Stimulated activated CD8-positive, alpha-beta memory T cell treated with anti-CD3 and anti-CD28 coated beads, Interleukin-4, amount 100 ng/mL, for 48 hours (primary cell): Measurements from ENCODE around the gene C20orf141.
"Not testable (repeated sequence)": the region's sequence is repeated elsewhere in the genome, so short reads cannot be mapped to it uniquely, and the experiment has no call there.

ENCODE experiments used
- DNase-seq: peaks from one replicate; pipeline ENCODE4 v3.0.0-alpha.2; 2020

The C20orf141 gene

GRCh38 chr20:2820896-2821869, 6.4 kb downstream of the C20orf141 start:
- no peak for DNase-seq

GRCh38 chr20:2822073-2822472, 7.3 kb downstream of the C20orf141 start:
- DNase-seq, result no peak

- DNase-seq, result no peak
These were observed 11.0 kb downstream of the C20orf141 start for GRCh38 chr20:2825761-2826160.

- no peak for DNase-seq
These were observed 11.9 kb downstream of the C20orf141 start for GRCh38 chr20:2826655-2827054.

- DNase-seq, result peak; percentile 10
These were observed 14.6 kb downstream of the C20orf141 start for GRCh38 chr20:2829376-2829775.

GRCh38 chr20:2831206-2831605, 16.4 kb downstream of the C20orf141 start:
- not testable (repeated sequence) for DNase-seq

- DNase-seq, result no peak
These were observed 19.0 kb downstream of the C20orf141 start for GRCh38 chr20:2833761-2834160.

- peak; percentile 14 for DNase-seq
These were observed 19.8 kb downstream of the C20orf141 start for GRCh38 chr20:2834401-2835110.

GRCh38 chr20:2835331-2835796, 20.6 kb downstream of the C20orf141 start:
- DNase-seq, result peak; percentile 1

- no peak for DNase-seq
These were observed 21.2 kb downstream of the C20orf141 start for GRCh38 chr20:2836035-2836434.

GRCh38 chr20:2837221-2837960, 22.6 kb downstream of the C20orf141 start:
- peak; percentile 10 for DNase-seq

GRCh38 chr20:2838170-2838797, 23.5 kb downstream of the C20orf141 start:
- no peak for DNase-seq

- no peak for DNase-seq
These were observed 24.3 kb downstream of the C20orf141 start for GRCh38 chr20:2838847-2839671.

- DNase-seq, result no peak
These were observed 24.9 kb downstream of the C20orf141 start for GRCh38 chr20:2839732-2840137.

GRCh38 chr20:2840138-2840966, 25.6 kb downstream of the C20orf141 start, which contains the start of the genes PCED1A and VPS16:
Gene PCED1A, minus strand, starts transcription at chr20:2840655. Its CDS starts 743 bp downstream, at chr20:2839912.
Gene VPS16, plus strand, starts transcription at chr20:2840745. Its CDS starts 30 bp downstream, at chr20:2840775.
- DNase-seq, result peak; percentile 91

GRCh38 chr20:2840967-2841531, 26.3 kb downstream of the C20orf141 start:
- peak; percentile 69 for DNase-seq

- DNase-seq, result peak; percentile 23
These were observed 30.8 kb downstream of the C20orf141 start for GRCh38 chr20:2845607-2846006.

- DNase-seq, result peak; percentile 0
These were observed 31.9 kb downstream of the C20orf141 start for GRCh38 chr20:2846698-2847097.

GRCh38 chr20:2847802-2848201, 33.0 kb downstream of the C20orf141 start:
- DNase-seq, result peak; percentile 19

- DNase-seq, result peak; percentile 23
These were observed 34.7 kb downstream of the C20orf141 start for GRCh38 chr20:2849529-2849928.
